Sigmoid colon (tissue), 7 donors: Measurements from ENCODE around the gene CLCN7. TPM values are rescaled to one million over a fixed set of nuclear protein-coding genes. Genes with fewer than 3 reads are reported as not detected.

Source experiments
- DNase-seq: peaks from one replicate; pipeline ENCODE4 v3.0.0-alpha.2; 2019
- H3K27ac ChIP-seq, 4 donors: fragments of 200-600 bp; sonication (generic); one replicate each; pipeline ENCODE4 v1.5.1; 2016 to 2019; ENCODE audit warnings: mild to moderate bottlenecking in 1 of 4
- H3K27me3 ChIP-seq, 3 donors: fragments of 200-600 bp; sonication (generic); one replicate each; pipeline ENCODE4 v1.5.1; 2019; ENCODE audit warnings: mild to moderate bottlenecking in 1 of 3
- H3K36me3 ChIP-seq, 4 donors: fragments of 200-600 bp; sonication (generic); one replicate each; pipeline ENCODE4 v1.5.1; 2016 to 2019
- H3K4me1 ChIP-seq, 4 donors: fragments of 200-600 bp; sonication (generic); one replicate each; pipeline ENCODE4 v1.5.1; 2017 to 2019
- H3K4me3 ChIP-seq, 4 donors: fragments of 200-600 bp; sonication (generic); one replicate each; pipeline ENCODE4 v1.5.1; 2017 to 2019; ENCODE audit warnings: mild to moderate bottlenecking in 2 of 4, moderate library complexity in 1 of 4
- H3K9me3 ChIP-seq, 4 donors: fragments of 200-600 bp in 3 of 4; sonication (generic) in 3 of 4; one replicate each; pipeline versions ENCODE4 v1.5.1 to v1.6.1; 2013 to 2019
- EP300 ChIP-seq, 4 donors: sonication (generic); formaldehyde crosslinking; IDR thresholded peaks; one replicate each; pipeline ENCODE4 v1.6.1; 2017; ENCODE audit warnings: antibody characterized with exemption in 4 of 4
- POLR2A ChIP-seq, 2 donors: fragments of 450-650 bp; IDR thresholded peaks; one replicate each; pipeline ENCODE4 v1.6.1; 2016; ENCODE audit warnings: antibody characterized with exemption in 2 of 2, mild to moderate bottlenecking in 2 of 2, moderate library complexity in 2 of 2
- POLR2AphosphoS5 ChIP-seq, 4 donors: sonication (generic); formaldehyde crosslinking; IDR thresholded peaks; one replicate each; pipeline ENCODE4 v1.6.1; 2017; ENCODE audit warnings: antibody characterized with exemption in 4 of 4
- WGBS, 2 donors: extraction: QIAGEN DNeasy Blood & Tissue Kit; methylation state at CpG; one replicate each; pipeline ENCODE4 v1.1.7; 2013; 5-methylcytosine and 5-hydroxymethylcytosine counted together
- intact Hi-C: fragments of 100-400 bp; cut with DNase I; formaldehyde crosslinking; loops from one replicate; pipeline ENCODE4 v1.15.1; 2023
- polyA plus RNA-seq, 3 donors: library from polyadenylated mRNA; stranded (reverse); fragments of 200-250 nt; gene quantifications; one replicate each; pipeline ENCODE4 v1.2.3, GENCODE V29; 2013
- total RNA-seq, 4 donors: library from RNA; depleted of rRNA; stranded (reverse); fragments of >200 nt; gene quantifications; one replicate each; pipeline ENCODE4 v1.1.0, GENCODE V29; 2016
- TF ChIP-seq, protein P1 (sequence below), 4 experiments: fragments of 450-650 bp in 3 of 4; fragments of 200-600 bp in 1 of 4; IDR thresholded peaks; one replicate each; pipeline ENCODE4 v1.5.1; 2016 to 2019; ENCODE audit warnings: antibody characterized with exemption in 4 of 4, mild to moderate bottlenecking in 3 of 4, moderate library complexity in 2 of 4
- donor health status: healthy with polysubstance abuse.
- donor health status: Bipolar disorder and iron deficiency.
- donor health status: healthy.

Gene CLCN7
- total and polyA plus RNA-seq, 7 donors = 4.2 to 78.7 (median 38.7) TPM

GRCh38 chr16:1448536-1449116 is 26.2 kb downstream of the CLCN7 start:
- Histone ChIP-seq H3K36me3 (peaks cover 8 to 89% (median 52%) of the 10 kb centered on the region in 4 donors), H3K27me3 (no peaks in the 10 kb centered on the region), H3K4me1 (no peaks in the 10 kb centered on the region), H3K4me3 (no peak overlapping the region), H3K27ac (no peak overlapping the region), H3K9me3 (no peaks in the 10 kb centered on the region)
- WGBS, 2 donors = 92 to 95% methylated on average over 30 of the region's 30 CpGs
- intact Hi-C loops = no loop called here
- no peak for DNase-seq
- TF ChIP-seq, protein P1, sequence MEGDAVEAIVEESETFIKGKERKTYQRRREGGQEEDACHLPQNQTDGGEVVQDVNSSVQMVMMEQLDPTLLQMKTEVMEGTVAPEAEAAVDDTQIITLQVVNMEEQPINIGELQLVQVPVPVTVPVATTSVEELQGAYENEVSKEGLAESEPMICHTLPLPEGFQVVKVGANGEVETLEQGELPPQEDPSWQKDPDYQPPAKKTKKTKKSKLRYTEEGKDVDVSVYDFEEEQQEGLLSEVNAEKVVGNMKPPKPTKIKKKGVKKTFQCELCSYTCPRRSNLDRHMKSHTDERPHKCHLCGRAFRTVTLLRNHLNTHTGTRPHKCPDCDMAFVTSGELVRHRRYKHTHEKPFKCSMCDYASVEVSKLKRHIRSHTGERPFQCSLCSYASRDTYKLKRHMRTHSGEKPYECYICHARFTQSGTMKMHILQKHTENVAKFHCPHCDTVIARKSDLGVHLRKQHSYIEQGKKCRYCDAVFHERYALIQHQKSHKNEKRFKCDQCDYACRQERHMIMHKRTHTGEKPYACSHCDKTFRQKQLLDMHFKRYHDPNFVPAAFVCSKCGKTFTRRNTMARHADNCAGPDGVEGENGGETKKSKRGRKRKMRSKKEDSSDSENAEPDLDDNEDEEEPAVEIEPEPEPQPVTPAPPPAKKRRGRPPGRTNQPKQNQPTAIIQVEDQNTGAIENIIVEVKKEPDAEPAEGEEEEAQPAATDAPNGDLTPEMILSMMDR (IDR thresholded peaks at IDR 0.05) = no peak
- no peak for TF ChIP-seq POLR2A (IDR thresholded peaks at IDR 0.05)
- no peak for TF ChIP-seq EP300 (IDR thresholded peaks at IDR 0.05)
- no peak for TF ChIP-seq POLR2AphosphoS5 (IDR thresholded peaks at IDR 0.05)

DNA sequence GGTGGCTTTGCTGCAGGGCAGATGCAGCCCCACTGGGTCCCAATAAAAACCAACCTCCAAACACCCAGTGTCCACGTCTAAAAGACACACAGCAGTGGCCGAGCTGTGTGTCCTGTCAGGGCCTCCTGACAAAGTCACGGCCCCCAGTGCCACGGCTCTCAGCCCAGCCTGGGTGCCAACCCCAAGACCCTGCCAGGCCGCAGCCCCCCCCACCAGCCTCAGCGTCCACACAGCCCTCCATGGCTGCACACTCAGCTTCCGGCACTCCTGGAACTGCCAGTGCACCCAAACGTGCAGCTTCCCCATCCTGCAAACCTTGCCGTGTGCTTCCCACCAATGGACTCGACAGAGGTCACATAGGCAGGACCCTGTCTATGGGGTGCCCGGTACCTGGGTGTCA is 26.9 kb downstream of the CLCN7 start:
- DNase-seq = no peak
- no peaks in the 10 kb centered on the region for H3K4me1 ChIP-seq
- WGBS, 2 donors = 95% methylated on average over 11 of the region's 11 CpGs
- no peak overlapping the region for H3K27ac ChIP-seq
- no peak overlapping the region for H3K4me3 ChIP-seq
- no peaks in the 10 kb centered on the region for H3K9me3 ChIP-seq
- intact Hi-C loops = no loop called here
- H3K36me3 ChIP-seq = peaks cover 4 to 82% (median 46%) of the 10 kb centered on the region in 4 donors
- no peaks in the 10 kb centered on the region for H3K27me3 ChIP-seq
- TF ChIP-seq, protein P1 (IDR thresholded peaks at IDR 0.05) = no peak
- TF ChIP-seq POLR2A (IDR thresholded peaks at IDR 0.05) (no peak), POLR2AphosphoS5 (IDR thresholded peaks at IDR 0.05) (no peak), EP300 (IDR thresholded peaks at IDR 0.05) (no peak)

GRCh38 chr16:1446296-1447080 is 28.3 kb downstream of the CLCN7 start:
- no peak overlapping the region for H3K27ac ChIP-seq
- H3K9me3 ChIP-seq = no peaks in the 10 kb centered on the region
- H3K36me3 ChIP-seq = peaks cover 3 to 67% (median 36%) of the 10 kb centered on the region in 4 donors
- no peaks in the 10 kb centered on the region for H3K27me3 ChIP-seq
- H3K4me1 ChIP-seq = no peaks in the 10 kb centered on the region
- TF ChIP-seq POLR2AphosphoS5 (IDR thresholded peaks at IDR 0.05) = no peak
- no peak for TF ChIP-seq POLR2A (IDR thresholded peaks at IDR 0.05)
- TF ChIP-seq, protein P1 (IDR thresholded peaks at IDR 0.05) = no peak
- TF ChIP-seq EP300 (IDR thresholded peaks at IDR 0.05) = no peak
- no peak overlapping the region for H3K4me3 ChIP-seq
- no peak for DNase-seq
- intact Hi-C loops = no loop called here
- 93 to 94% methylated on average over 41 of the region's 41 CpGs for WGBS, 2 donors

DNA sequence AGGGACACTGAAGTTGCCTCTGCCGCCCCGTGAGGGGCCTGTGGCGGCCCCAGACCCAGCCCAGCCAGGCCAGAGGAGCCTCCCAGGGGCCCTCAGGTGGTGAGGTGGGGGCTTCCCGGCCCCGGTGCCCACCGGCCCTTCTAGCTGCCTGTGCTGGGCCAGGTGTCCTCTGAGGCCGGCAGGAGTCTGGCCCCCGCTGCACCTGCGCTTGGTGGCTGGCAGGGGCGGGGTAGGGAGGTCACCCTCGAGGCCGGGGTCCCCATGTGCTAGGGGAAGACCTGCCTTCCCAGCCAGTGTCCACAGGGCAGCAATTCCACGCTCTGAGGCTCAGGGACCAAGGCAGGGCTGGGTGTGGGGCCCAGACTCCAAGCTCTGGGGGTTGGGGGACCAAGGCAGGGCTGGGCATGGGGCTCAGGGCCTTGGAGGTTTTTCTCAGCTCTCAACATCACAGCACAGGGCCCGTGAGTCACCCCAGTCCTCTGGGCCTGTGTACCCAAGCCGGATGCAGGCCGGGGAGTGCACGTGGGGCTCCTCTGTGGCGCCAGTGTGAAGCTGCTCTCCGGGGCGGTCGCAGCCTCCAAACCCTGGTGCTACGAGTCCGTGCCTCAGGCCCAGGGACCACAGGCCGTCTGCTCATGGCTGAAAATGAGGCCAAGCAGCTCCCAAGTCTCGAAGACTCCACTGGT is 29.2 kb downstream of the CLCN7 start:
- Histone ChIP-seq H3K4me3 (no peak overlapping the region), H3K36me3 (peaks cover 0 to 59% (median 35%) of the 10 kb centered on the region in 4 donors), H3K4me1 (no peaks in the 10 kb centered on the region), H3K9me3 (no peaks in the 10 kb centered on the region), H3K27ac (no peak overlapping the region), H3K27me3 (no peaks in the 10 kb centered on the region)
- intact Hi-C loops = no loop called here
- DNase-seq = no peak
- 89 to 90% methylated on average over 25 of the region's 25 CpGs for WGBS, 2 donors
- TF ChIP-seq EP300 (IDR thresholded peaks at IDR 0.05) (no peak), POLR2AphosphoS5 (IDR thresholded peaks at IDR 0.05) (no peak), POLR2A (IDR thresholded peaks at IDR 0.05) (no peak)
- TF ChIP-seq, protein P1 (IDR thresholded peaks at IDR 0.05) = no peak
